ENCODE results near the gene FARSB.

The FARSB gene

GRCh38 chr2:222545823-222546795 lies 109.8 kb downstream of the FARSB start:
- no peak for DNase-seq

- DNase-seq, result no peak
These were observed 111.2 kb downstream of the FARSB start for GRCh38 chr2:222544661-222545060.

GRCh38 chr2:222538535-222538934 lies 117.4 kb downstream of the FARSB start:
- no peak for DNase-seq

- DNase-seq, result no peak
These were observed 120.4 kb downstream of the FARSB start for GRCh38 chr2:222535477-222535876.

DNA sequence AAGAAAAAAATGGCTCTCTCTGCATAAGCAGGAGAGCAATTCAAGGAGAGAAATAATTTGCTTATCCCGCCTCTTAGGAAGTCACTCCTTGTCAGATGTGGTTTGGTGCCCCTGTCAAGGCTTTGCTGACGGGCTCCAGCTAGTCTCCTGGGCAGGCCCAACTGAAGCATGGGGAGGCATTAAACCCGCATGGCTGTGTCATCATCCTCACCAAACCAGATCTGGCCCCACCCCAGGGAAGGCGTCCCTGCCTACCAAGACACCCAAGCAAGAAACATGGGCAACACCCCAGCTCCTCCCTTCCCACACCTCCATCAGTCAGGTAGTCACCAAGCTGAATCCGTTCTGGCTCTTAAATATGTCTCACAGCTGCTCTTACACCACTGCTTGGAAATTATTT lies 123.6 kb downstream of the FARSB start:
- no peak for DNase-seq

- DNase-seq, result no peak
These were observed 129.2 kb downstream of the FARSB start for GRCh38 chr2:222526480-222527277.

DNA sequence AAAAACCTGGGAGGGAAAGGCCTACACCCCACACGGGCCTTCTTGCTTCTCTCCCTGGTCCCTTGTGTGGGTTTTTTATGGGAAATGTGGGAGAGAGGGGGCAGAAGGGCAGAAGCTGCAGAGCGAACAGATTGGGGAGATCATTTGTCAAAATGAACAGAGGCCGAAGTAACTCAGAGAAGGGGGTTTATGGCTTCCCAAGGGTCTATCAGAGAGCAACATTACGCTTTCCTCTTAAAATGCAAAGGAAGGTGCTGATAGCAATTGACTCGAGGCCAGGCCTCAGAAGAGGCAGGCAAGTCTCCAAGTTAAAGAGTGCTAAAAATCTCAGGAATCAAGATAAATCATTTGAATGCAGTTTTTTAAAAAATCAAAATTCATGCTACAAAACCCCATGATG lies 130.1 kb downstream of the FARSB start:
- DNase-seq, result no peak

DNA sequence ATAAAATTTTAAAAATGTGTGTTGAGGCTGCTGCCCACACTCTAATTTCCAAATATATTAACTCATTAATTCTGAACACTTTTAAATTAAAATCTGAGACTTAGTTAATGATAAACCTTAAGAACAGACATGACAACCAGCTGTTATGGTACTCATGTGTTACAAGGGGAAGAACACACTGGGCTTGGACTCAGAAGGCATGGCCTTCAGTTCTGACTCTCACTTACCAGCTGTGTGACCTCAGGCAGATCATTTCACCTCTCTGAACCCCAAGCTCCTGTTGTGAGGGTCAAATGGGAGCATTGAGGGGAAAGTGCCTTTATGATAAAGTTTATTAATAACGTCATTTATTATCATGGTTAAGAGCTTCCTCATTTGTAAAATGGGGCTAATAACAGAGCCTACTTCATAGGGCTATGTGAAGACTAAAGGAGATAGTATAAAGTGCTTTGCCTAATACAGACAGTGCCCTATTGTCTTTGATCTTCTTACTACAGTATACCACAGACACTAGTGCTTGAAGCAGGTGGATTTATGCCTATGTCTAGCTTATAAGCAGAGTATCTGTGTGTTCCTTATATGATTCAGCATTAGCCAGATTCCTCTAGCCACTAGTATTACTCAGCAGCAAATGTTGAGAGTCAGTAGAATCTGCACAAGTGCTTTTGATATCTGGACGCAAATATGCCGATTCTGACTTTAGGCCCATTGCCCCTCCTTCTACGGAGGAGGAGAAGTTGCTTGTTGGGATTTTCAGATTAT lies 131.9 kb downstream of the FARSB start:
- no peak for DNase-seq

GRCh38 chr2:222522082-222522481 lies 133.8 kb downstream of the FARSB start:
- no peak for DNase-seq

DNA sequence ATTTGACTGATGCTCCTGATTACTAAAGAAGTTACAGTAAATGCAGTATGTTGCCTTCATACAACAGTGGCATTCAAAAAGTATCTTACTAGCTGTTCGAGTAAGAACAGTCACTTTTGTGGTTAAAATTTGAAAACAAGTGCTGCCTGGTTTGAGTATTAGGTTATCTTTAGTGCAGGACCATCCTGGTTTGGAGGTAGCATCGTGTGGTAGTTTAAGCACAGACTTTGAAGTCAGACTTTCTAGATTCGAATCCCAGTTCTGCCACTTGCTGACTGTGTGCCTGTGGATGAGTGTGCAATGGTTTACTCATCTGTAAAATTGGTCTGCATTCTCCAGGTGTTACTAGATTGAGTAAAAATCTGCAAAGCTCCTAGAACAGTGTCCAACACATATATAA lies 134.8 kb downstream of the FARSB start:
- no peak for DNase-seq

Measured in bone marrow (tissue), 2 donors.